ENCODE data around the gene GRPEL1. TPM values are rescaled to one million over a fixed set of nuclear protein-coding genes. Genes with fewer than 3 reads are reported as not detected.
A peak's percentile ranks its signal among the peaks of the same experiment; 100 is the strongest.

GRPEL1 gene
- polyA plus RNA-seq, 3 donors, result 44.1 to 49.6 (median 45.4) TPM

DNA sequence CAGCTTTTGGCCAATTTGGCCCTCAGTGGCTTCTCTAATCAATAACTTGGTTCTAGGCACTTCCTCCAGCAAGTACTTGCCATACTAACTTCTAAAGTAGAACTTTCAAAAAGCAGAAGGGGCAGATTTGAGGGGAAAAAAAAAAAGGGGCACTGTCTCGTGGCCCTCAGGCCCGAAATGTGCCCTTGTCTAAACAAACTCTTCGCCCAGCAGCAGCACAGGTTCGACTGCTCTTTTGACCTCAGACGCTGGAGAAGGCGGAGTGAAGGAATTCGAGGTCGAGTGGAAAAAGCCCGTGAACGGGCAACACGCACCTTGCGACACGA, 775 bp downstream of the GRPEL1 start:
- Histone ChIP-seq H3K79me2 (ENCODE audit: insufficient read depth, low read length) (peaks cover 53% of the 10 kb centered on the region), H3K9ac (ENCODE audit: insufficient read depth, low read length, poor library complexity, severe bottlenecking) (peak overlapping the region; percentile 97), H3K4me3 (replicated peaks in 1 of 3; ENCODE audit: low read depth in 2 of 3, low read length in 3 of 3) (peak overlapping the region; percentile 68 to 83 (median 79)), H3K9me3 (replicated peaks in 1 of 2; ENCODE audit: control insufficient read depth in 1 of 2, insufficient read depth in 1 of 2, low read length in 2 of 2) (no peaks in the 10 kb centered on the region), H3K27me3 (ENCODE audit: control insufficient read depth in 2 of 2, insufficient read depth in 2 of 2, low read length in 2 of 2) (peaks cover 0 to 16% of the 10 kb centered on the region in 2 donors), H3K36me3 (replicated peaks in 1 of 2; ENCODE audit: control insufficient read depth in 1 of 2, insufficient read depth in 2 of 2, low read length in 2 of 2) (peaks cover 18 to 26% of the 10 kb centered on the region in 2 donors), H3K4me1 (ENCODE audit: control insufficient read depth in 1 of 2, insufficient read depth in 2 of 2, low read length in 2 of 2) (peaks cover 37 to 46% of the 10 kb centered on the region in 2 donors), H3K4me2 (replicated peaks; ENCODE audit: extremely low read depth, low read length, poor library complexity, severe bottlenecking) (peak overlapping the region; percentile 88), H2AFZ (ENCODE audit: insufficient read depth, low read depth, low read length, poor library complexity, severe bottlenecking) (peak overlapping the region; percentile 64), H3K27ac (ENCODE audit: low read depth in 1 of 2, low read length in 2 of 2) (peak overlapping the region; percentile 83 to 94), H4K20me1 (ENCODE audit: insufficient read depth, low read length) (peaks cover 50% of the 10 kb centered on the region)
- Mint-ChIP-seq H3K27me3 (ENCODE audit: low read depth in 3 of 3) (peaks cover 8 to 19% (median 16%) of the 10 kb centered on the region in 3 donors), H3K9me3 (no peaks in the 10 kb centered on the region), H3K4me1 (peaks cover 41% of the 10 kb centered on the region), H3K4me3 (peak overlapping the region; percentile 88 to 91), H3K36me3 (peaks cover 26 to 34% of the 10 kb centered on the region in 2 donors), H3K27ac (peak overlapping the region; percentile 90 to 98 (median 96))
- no peak for DNase-seq
- TF ChIP-seq, protein P1, sequence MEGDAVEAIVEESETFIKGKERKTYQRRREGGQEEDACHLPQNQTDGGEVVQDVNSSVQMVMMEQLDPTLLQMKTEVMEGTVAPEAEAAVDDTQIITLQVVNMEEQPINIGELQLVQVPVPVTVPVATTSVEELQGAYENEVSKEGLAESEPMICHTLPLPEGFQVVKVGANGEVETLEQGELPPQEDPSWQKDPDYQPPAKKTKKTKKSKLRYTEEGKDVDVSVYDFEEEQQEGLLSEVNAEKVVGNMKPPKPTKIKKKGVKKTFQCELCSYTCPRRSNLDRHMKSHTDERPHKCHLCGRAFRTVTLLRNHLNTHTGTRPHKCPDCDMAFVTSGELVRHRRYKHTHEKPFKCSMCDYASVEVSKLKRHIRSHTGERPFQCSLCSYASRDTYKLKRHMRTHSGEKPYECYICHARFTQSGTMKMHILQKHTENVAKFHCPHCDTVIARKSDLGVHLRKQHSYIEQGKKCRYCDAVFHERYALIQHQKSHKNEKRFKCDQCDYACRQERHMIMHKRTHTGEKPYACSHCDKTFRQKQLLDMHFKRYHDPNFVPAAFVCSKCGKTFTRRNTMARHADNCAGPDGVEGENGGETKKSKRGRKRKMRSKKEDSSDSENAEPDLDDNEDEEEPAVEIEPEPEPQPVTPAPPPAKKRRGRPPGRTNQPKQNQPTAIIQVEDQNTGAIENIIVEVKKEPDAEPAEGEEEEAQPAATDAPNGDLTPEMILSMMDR (IDR thresholded peaks at IDR 0.05), result no peak
- intact Hi-C loops (cut with micrococcal nuclease), result loop anchor here in 1 of 2 donors (10.0 kb wide), 2 partner anchors 152 to 282 kb away; partner anchors contain the start of gene KIAA0232
- WGBS (ENCODE audit: insufficient coverage), result 5% methylated on average over 13 of the region's 13 CpGs

DNA sequence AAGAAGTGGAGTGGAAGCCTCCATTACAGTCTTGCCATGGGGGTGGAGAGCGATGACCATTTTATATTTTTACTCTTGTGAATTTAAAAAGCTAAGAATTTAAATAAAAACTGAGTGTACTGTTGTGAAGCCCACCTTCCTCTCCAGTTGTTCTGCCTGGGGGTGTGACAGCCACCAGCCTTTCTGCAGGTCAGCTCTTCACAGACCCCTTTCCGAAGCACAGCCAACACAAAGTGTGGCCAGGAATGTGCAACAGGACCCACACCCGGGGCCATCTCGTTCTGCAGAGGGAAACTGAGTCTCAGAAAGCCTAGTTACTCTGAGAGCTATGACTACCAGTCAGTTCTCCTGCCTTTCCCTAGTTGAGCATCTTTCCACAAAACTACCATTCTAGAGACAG, 1.4 kb downstream of the GRPEL1 start:
- Histone ChIP-seq H3K4me3 (replicated peaks in 1 of 3; ENCODE audit: low read depth in 2 of 3, low read length in 3 of 3) (peak overlapping the region in 1 of 3 experiments; percentile 83), H3K9ac (ENCODE audit: insufficient read depth, low read length, poor library complexity, severe bottlenecking) (no peak overlapping the region), H3K27ac (ENCODE audit: low read depth in 1 of 2, low read length in 2 of 2) (peak overlapping the region in 1 of 2 donors; percentile 94), H2AFZ (ENCODE audit: insufficient read depth, low read depth, low read length, poor library complexity, severe bottlenecking) (no peak overlapping the region), H3K4me2 (replicated peaks; ENCODE audit: extremely low read depth, low read length, poor library complexity, severe bottlenecking) (peak overlapping the region; percentile 88), H3K79me2 (ENCODE audit: insufficient read depth, low read length) (peaks cover 53% of the 10 kb centered on the region), H3K27me3 (ENCODE audit: control insufficient read depth in 2 of 2, insufficient read depth in 2 of 2, low read length in 2 of 2) (peaks cover 0 to 10% of the 10 kb centered on the region in 2 donors), H3K4me1 (ENCODE audit: control insufficient read depth in 1 of 2, insufficient read depth in 2 of 2, low read length in 2 of 2) (peaks cover 41 to 49% of the 10 kb centered on the region in 2 donors), H4K20me1 (ENCODE audit: insufficient read depth, low read length) (peaks cover 56% of the 10 kb centered on the region), H3K36me3 (replicated peaks in 1 of 2; ENCODE audit: control insufficient read depth in 1 of 2, insufficient read depth in 2 of 2, low read length in 2 of 2) (peaks cover 24 to 31% of the 10 kb centered on the region in 2 donors), H3K9me3 (replicated peaks in 1 of 2; ENCODE audit: control insufficient read depth in 1 of 2, insufficient read depth in 1 of 2, low read length in 2 of 2) (no peaks in the 10 kb centered on the region)
- no peaks in the 10 kb centered on the region for H3K9me3 Mint-ChIP-seq
- peaks cover 5 to 14% (median 12%) of the 10 kb centered on the region in 3 donors for H3K27me3 Mint-ChIP-seq (ENCODE audit: low read depth in 3 of 3)
- peak overlapping the region; percentile 90 to 98 (median 96) for H3K27ac Mint-ChIP-seq
- WGBS (ENCODE audit: insufficient coverage), result 95% methylated on average over 3 of the region's 4 CpGs
- TF ChIP-seq, protein P1 (IDR thresholded peaks at IDR 0.05), result no peak
- intact Hi-C loops (cut with micrococcal nuclease), result loop anchor here in 1 of 2 donors (10.0 kb wide), 2 partner anchors 152 to 282 kb away; partner anchors contain the start of gene KIAA0232
- peaks cover 32 to 40% of the 10 kb centered on the region in 2 donors for H3K36me3 Mint-ChIP-seq
- peak overlapping the region; percentile 88 to 91 for H3K4me3 Mint-ChIP-seq
- peaks cover 45% of the 10 kb centered on the region for H3K4me1 Mint-ChIP-seq
- no peak for DNase-seq

Measured in CD14-positive monocyte (primary cell).